Activated naive CD8-positive, alpha-beta T cell treated with anti-CD3 and anti-CD28 coated beads, Interleukin-2, amount 10 ng/mL, durations not matched to agents 7 days and 5 days (primary cell): ENCODE data around the gene JAZF1. TPM values are rescaled to one million over a fixed set of nuclear protein-coding genes. Genes with fewer than 3 reads are reported as not detected.

Experiments used
- ATAC-seq: fragments of 150-1000 bp; cut with Tn5 transposase; one replicate; pipeline ENCODE4 v1.10.0; 2021; ENCODE audit warnings: low read depth, moderate library complexity
- POLR2A ChIA-PET: fragments of 350-600 bp; sonication (Branson Sonifier 250); formaldehyde crosslinking; loops from one replicate; lab custom pipeline; 2021; ENCODE audit warnings: antibody characterized with exemption; lab: Charles Lee
- DNase-seq: peaks from one replicate; pipeline ENCODE4 v3.0.0; 2021
- H3K27ac Mint-ChIP-seq: one replicate; pipeline ENCODE4 v1.8.0; 2022; ENCODE audit warnings: mild to moderate bottlenecking, mixed read lengths
- H3K27me3 Mint-ChIP-seq: one replicate; pipeline ENCODE4 v1.8.0; 2022; ENCODE audit warnings: mild to moderate bottlenecking, moderate library complexity, mixed read lengths
- H3K36me3 Mint-ChIP-seq: one replicate; pipeline ENCODE4 v1.8.0; 2021; ENCODE audit warnings: mild to moderate bottlenecking, mixed read lengths
- H3K4me1 Mint-ChIP-seq: one replicate; pipeline ENCODE4 v1.8.0; 2021; ENCODE audit warnings: mixed read lengths
- H3K4me3 Mint-ChIP-seq: one replicate; pipeline ENCODE4 v1.8.0; 2022; ENCODE audit warnings: mild to moderate bottlenecking, moderate library complexity, mixed read lengths
- H3K9me3 Mint-ChIP-seq: one replicate; pipeline ENCODE4 v1.8.0; 2021; ENCODE audit warnings: mixed read lengths
- total RNA-seq, 2 experiments: library from RNA; stranded (reverse); gene quantifications; one replicate each; pipeline ENCODE4 v1.2.3, GENCODE V29; 2021

JAZF1 gene
- total RNA-seq, 2 experiments from 2014 or later: 4.4 to 4.7 TPM

GRCh38 chr7:28112467-28112866, 68.1 kb downstream of the JAZF1 start:
- Mint-ChIP-seq H3K4me3 (no peak overlapping the region), H3K36me3 (no peaks in the 10 kb centered on the region), H3K27me3 (no peaks in the 10 kb centered on the region), H3K9me3 (peaks cover 1% of the 10 kb centered on the region), H3K27ac (no peak overlapping the region), H3K4me1 (no peaks in the 10 kb centered on the region)
- DNase-seq (no peak), ATAC-seq (no peak)
- POLR2A ChIA-PET: no interaction called here

GRCh38 chr7:28112012-28112411, 68.6 kb downstream of the JAZF1 start:
- Mint-ChIP-seq H3K9me3 (peaks cover 1% of the 10 kb centered on the region), H3K36me3 (no peaks in the 10 kb centered on the region), H3K27ac (no peak overlapping the region), H3K4me3 (no peak overlapping the region), H3K4me1 (no peaks in the 10 kb centered on the region), H3K27me3 (no peaks in the 10 kb centered on the region)
- ATAC-seq: no peak
- DNase-seq: no peak
- POLR2A ChIA-PET: no interaction called here

DNA sequence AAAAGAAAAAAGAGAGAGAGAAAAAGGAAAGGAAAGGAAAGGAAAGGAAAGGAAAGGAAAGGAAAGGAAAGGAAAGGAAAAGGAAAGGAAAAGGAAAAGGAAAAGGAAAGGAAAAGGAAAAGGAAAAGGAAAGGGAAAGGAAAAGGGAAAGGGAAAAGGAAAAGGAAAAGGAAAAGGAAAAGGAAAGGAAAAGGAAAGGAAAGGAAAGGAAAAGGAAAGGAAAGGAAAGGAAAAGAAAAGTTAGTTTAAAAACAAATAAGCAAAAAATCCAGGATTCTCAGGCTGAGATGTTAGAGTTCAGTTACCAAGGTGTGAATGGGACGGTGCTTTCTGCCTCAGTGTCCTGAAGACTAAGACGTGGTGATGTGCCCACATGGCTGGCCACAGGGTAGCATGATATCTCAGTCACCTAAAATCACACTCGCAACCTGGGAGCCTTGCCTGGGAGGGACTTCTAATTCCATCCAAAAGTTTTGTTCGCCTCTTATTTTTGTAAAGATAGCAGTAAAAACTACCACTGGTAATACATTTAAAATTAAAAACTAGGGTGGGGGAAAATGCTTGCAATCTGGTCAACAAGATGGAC, 70.1 kb downstream of the JAZF1 start:
- DNase-seq (no peak), ATAC-seq (no peak)
- no peaks in the 10 kb centered on the region for H3K4me1 Mint-ChIP-seq
- no peaks in the 10 kb centered on the region for H3K36me3 Mint-ChIP-seq
- H3K27me3 Mint-ChIP-seq: no peaks in the 10 kb centered on the region
- H3K9me3 Mint-ChIP-seq: peaks cover 1% of the 10 kb centered on the region
- POLR2A ChIA-PET: no interaction called here
- H3K4me3 Mint-ChIP-seq: no peak overlapping the region
- no peak overlapping the region for H3K27ac Mint-ChIP-seq

DNA sequence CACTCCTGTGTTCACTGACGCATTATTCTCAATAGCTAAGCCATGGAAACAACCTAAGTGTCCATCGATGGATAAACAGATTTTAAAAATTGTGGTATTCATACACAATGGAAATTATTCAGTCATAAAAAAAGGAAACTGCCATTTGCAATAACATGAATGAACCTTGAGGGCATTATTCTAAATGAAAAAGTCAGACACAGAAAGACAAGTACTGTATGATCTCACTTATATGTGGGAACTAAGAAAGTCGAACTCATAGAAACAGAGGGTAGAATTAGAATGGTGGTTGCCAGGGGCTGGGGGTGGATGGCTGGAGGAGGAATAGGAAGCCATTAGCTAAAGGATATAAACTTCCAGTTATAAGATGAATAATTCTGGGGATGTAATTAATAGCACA, 71.8 kb downstream of the JAZF1 start:
- H3K4me3 Mint-ChIP-seq: no peak overlapping the region
- no peak overlapping the region for H3K27ac Mint-ChIP-seq
- DNase-seq (no peak), ATAC-seq (no peak)
- H3K36me3 Mint-ChIP-seq: no peaks in the 10 kb centered on the region
- peaks cover 1% of the 10 kb centered on the region for H3K9me3 Mint-ChIP-seq
- no peaks in the 10 kb centered on the region for H3K27me3 Mint-ChIP-seq
- POLR2A ChIA-PET: no interaction called here
- no peaks in the 10 kb centered on the region for H3K4me1 Mint-ChIP-seq

GRCh38 chr7:28107960-28108359, 72.6 kb downstream of the JAZF1 start:
- no peak overlapping the region for H3K27ac Mint-ChIP-seq
- H3K4me3 Mint-ChIP-seq: no peak overlapping the region
- H3K9me3 Mint-ChIP-seq: peaks cover 1% of the 10 kb centered on the region
- ATAC-seq: no peak
- no peaks in the 10 kb centered on the region for H3K36me3 Mint-ChIP-seq
- POLR2A ChIA-PET: no interaction called here
- DNase-seq: no peak
- H3K4me1 Mint-ChIP-seq: peaks cover 3% of the 10 kb centered on the region
- no peaks in the 10 kb centered on the region for H3K27me3 Mint-ChIP-seq

DNA sequence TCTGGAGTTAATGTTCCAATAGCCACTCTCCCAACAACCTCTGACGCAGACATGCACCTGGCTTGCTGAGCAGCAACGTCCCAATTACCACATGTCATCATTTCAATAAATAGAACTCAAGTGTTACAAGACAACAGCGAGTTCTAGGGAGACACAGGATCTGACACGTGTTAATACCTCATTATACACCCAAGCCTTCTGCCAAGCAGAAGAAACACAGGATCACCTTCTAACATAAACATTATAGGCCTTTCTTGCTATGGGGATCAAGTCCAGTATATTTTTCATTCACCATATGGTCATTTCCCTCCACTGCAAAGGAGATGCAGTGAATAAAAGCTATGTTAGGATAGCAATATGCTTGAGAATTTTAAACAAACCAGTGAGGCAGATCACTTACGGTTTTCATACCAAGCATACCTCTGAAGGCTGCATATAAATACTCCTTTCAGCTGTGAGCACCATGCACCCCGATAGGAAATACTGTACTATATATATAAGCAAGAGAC, 74.2 kb downstream of the JAZF1 start:
- POLR2A ChIA-PET: no interaction called here
- H3K36me3 Mint-ChIP-seq: no peaks in the 10 kb centered on the region
- peaks cover 1% of the 10 kb centered on the region for H3K9me3 Mint-ChIP-seq
- H3K27ac Mint-ChIP-seq: no peak overlapping the region
- no peak for ATAC-seq
- peaks cover 3% of the 10 kb centered on the region for H3K4me1 Mint-ChIP-seq
- no peak overlapping the region for H3K4me3 Mint-ChIP-seq
- DNase-seq: no peak
- H3K27me3 Mint-ChIP-seq: no peaks in the 10 kb centered on the region

DNA sequence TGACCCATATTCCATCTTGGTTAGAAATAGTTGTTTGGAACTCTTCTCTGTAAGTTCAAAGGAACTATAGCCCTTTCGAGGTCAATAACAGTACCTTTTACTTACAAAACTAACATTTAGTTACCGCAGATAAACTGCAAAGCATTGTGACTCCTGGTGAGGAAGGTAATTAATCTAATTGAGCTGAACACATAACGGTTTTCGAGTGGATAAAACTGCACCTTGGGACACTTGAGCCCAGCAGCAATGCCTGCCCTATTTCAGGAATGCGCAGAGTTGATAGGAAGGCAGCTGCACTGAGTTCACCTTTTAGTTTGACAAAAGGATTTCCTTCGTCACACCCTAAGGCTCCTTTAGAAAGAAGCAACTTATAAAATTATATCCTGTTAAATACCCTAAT, 75.4 kb downstream of the JAZF1 start:
- H3K4me1 Mint-ChIP-seq: peaks cover 3% of the 10 kb centered on the region
- no peaks in the 10 kb centered on the region for H3K36me3 Mint-ChIP-seq
- no peak overlapping the region for H3K27ac Mint-ChIP-seq
- ATAC-seq: no peak
- H3K27me3 Mint-ChIP-seq: no peaks in the 10 kb centered on the region
- POLR2A ChIA-PET: no interaction called here
- H3K4me3 Mint-ChIP-seq: no peak overlapping the region
- H3K9me3 Mint-ChIP-seq: peaks cover 1% of the 10 kb centered on the region
- DNase-seq: no peak

DNA sequence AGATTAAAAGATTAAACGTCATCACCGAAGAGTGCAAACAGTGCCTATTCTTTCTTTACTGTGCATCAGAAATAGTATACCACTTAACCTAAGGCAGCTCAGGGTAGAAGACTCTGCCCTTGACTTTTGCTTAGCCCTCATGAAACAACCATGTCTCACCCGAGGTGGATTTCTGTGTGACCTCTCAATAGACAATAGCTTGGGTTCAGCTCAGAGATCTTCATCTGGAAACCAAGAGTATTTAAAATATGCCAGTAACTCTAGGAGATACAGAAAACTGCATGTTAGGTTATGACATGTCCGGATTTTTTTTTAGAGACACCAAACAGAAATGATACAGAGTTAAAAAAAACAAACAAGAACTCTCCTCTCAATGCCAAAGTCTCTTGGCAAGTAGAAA, 75.8 kb downstream of the JAZF1 start:
- Mint-ChIP-seq H3K27ac (no peak overlapping the region), H3K36me3 (no peaks in the 10 kb centered on the region), H3K27me3 (no peaks in the 10 kb centered on the region), H3K4me3 (no peak overlapping the region), H3K4me1 (peaks cover 3% of the 10 kb centered on the region), H3K9me3 (peaks cover 1% of the 10 kb centered on the region)
- no peak for ATAC-seq
- POLR2A ChIA-PET: no interaction called here
- no peak for DNase-seq

GRCh38 chr7:28104041-28104541, 76.5 kb downstream of the JAZF1 start:
- Mint-ChIP-seq H3K27ac (no peak overlapping the region), H3K9me3 (peaks cover 1% of the 10 kb centered on the region), H3K36me3 (no peaks in the 10 kb centered on the region), H3K4me1 (peaks cover 3% of the 10 kb centered on the region), H3K4me3 (no peak overlapping the region), H3K27me3 (no peaks in the 10 kb centered on the region)
- POLR2A ChIA-PET: no interaction called here
- DNase-seq (no peak), ATAC-seq (no peak)

DNA sequence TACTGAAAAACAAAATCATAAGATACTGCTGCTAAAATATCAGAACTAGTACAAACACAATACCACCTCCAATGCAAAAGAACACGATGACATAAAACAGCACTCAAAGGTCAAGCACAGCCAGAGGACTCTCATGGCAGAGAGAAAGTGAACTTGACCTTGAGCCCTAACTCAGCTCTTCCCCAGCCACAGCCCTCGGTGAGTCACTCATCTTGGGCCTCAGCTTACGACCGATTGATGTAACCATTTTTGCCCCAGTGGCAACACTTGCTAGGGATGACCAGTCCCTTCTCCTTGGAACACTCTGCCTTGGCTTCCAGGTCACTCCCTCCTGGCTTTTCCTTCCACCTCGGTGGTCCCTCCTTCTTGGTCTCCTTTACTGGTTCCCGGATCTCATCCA, 77.8 kb downstream of the JAZF1 start:
- Mint-ChIP-seq H3K27me3 (no peaks in the 10 kb centered on the region), H3K4me3 (no peak overlapping the region), H3K9me3 (no peaks in the 10 kb centered on the region), H3K4me1 (peaks cover 3% of the 10 kb centered on the region), H3K36me3 (no peaks in the 10 kb centered on the region), H3K27ac (no peak overlapping the region)
- POLR2A ChIA-PET: no interaction called here
- DNase-seq (no peak), ATAC-seq (no peak)

- no peaks in the 10 kb centered on the region for H3K9me3 Mint-ChIP-seq
Observed at GRCh38 chr7:28096713-28097112, 83.9 kb downstream of the JAZF1 start.

GRCh38 chr7:28095231-28095630, 85.4 kb downstream of the JAZF1 start:
- POLR2A ChIA-PET: no interaction called here
- Mint-ChIP-seq H3K9me3 (no peaks in the 10 kb centered on the region), H3K4me3 (no peak overlapping the region), H3K36me3 (no peaks in the 10 kb centered on the region), H3K4me1 (peaks cover 3% of the 10 kb centered on the region), H3K27ac (no peak overlapping the region), H3K27me3 (no peaks in the 10 kb centered on the region)
- ATAC-seq: no peak
- DNase-seq: no peak

More at GRCh38 chr7:28096713-28097112, 83.9 kb downstream of the JAZF1 start:
- POLR2A ChIA-PET: no interaction called here
- Mint-ChIP-seq H3K27ac (no peak overlapping the region), H3K4me1 (peaks cover 3% of the 10 kb centered on the region), H3K27me3 (no peaks in the 10 kb centered on the region), H3K4me3 (no peak overlapping the region), H3K36me3 (no peaks in the 10 kb centered on the region)
- ATAC-seq: no peak
- DNase-seq: no peak

DNA sequence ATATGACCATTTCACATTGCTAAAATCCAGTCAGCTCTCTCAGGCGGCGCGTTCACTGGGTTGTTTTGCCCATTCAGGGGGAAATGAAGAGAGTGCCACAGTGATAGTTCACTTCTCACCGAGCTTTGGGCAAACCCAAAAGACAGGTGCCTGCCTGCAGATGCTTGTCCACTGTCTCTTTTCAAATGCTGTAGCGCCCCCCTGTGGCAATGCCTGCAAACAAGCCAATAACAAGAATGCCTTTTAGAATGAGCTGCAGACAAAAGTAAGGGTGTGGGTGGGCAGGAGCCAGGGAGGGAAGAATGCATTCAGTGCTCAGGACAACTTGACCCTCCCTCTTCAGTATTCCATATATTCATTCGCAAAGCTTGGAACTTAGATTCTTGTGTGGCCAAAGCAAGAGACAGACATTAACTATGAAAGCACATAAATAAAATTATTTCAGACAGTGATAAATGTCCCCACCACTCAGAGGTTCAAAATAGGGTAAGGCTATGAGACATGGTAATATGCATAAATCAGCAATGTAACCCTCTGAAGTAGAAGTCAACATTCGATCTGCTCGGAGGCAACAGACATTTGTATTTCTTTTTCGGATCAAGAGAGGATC, 86.9 kb downstream of the JAZF1 start:
- ATAC-seq: no peak
- POLR2A ChIA-PET: no interaction called here

DNA sequence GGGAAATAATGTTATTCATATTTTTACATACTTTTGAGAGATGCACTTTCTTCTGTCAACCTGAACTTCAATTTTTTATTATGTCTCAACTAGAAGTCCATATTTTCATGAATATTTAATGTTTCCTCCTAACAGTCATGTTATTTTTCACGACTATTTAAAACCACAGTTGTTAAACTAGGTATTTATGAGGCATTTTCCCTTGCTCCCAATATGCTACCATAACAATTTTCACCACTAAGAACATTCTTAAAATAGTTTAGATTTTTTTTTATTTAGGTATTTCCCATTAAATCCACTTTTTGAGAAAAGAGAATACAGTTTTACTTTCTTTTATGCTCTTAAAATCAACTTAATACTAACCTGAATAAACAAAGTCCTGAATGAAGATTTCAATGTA, 89.4 kb downstream of the JAZF1 start:
- Mint-ChIP-seq H3K36me3 (no peaks in the 10 kb centered on the region), H3K27me3 (no peaks in the 10 kb centered on the region), H3K27ac (no peak overlapping the region), H3K4me3 (no peak overlapping the region), H3K4me1 (peaks cover 9% of the 10 kb centered on the region), H3K9me3 (no peaks in the 10 kb centered on the region)
- no peak for DNase-seq
- no peak for ATAC-seq
- POLR2A ChIA-PET: no interaction called here

More for the DNA sequence above, 86.9 kb downstream of the JAZF1 start:
- Mint-ChIP-seq H3K36me3 (no peaks in the 10 kb centered on the region), H3K4me3 (no peak overlapping the region), H3K4me1 (peaks cover 9% of the 10 kb centered on the region), H3K9me3 (no peaks in the 10 kb centered on the region), H3K27ac (no peak overlapping the region), H3K27me3 (no peaks in the 10 kb centered on the region)
- peak; percentile 64 for DNase-seq
